GM12878 (cell line): Measurements from ENCODE around the gene SCAMP4. TPM values are rescaled to one million over a fixed set of nuclear protein-coding genes. Genes with fewer than 3 reads are reported as not detected.

Source experiments
- ATAC-seq: fragments of 200-7000 bp; cut with Tn5 transposase; 3 replicates; pipeline ENCODE4 v1.9.1; 2020; ENCODE audit warnings: mild to moderate bottlenecking, moderate library complexity
- BruUV-seq: library from RNA; stranded (reverse); fragments of 400-500 nt; replicated peaks from 2 replicates; lab custom pipeline; 2021; lab: Mats Ljungman, UMichigan
- CTCF ChIA-PET: fragments of 300-600 bp; sonication (Branson Sonifier 250); formaldehyde crosslinking; extraction: SDS; loops from one replicate; lab custom pipeline; 2021; ENCODE audit warnings: inconsistent platforms; lab: Yijun Ruan, JAX
- POLR2A ChIA-PET: fragments of 350-600 bp; formaldehyde crosslinking; extraction: SDS; loops from one replicate; lab custom pipeline; 2021; ENCODE audit warnings: inconsistent platforms; lab: Charles Lee
- RAD21 ChIA-PET: fragments of 300-600 bp; sonication (Branson Sonifier 250); formaldehyde crosslinking; loops from one replicate; lab custom pipeline; 2023; ENCODE audit warnings: antibody characterized with exemption; ENCODE audit not compliant: unreplicated experiment; lab: Charles Lee
- SMC1A ChIA-PET: fragments of 300-600 bp; sonication (Branson Sonifier 250); formaldehyde crosslinking; loops from one replicate; lab custom pipeline; 2023; ENCODE audit not compliant: unreplicated experiment, uncharacterized antibody; lab: Charles Lee
- DNase-seq: peaks from one replicate; pipeline ENCODE4 v3.0.0-alpha.2; 2011; ENCODE audit warnings: low read depth, low spot score
- FAIRE-seq: peaks from 3 replicates; lab custom pipeline; 2011; peaks lifted over from hg19 to GRCh38; lab: Jason Lieb, UNC
- H2AFZ ChIP-seq: 2 replicates; pipeline ENCODE4 v1.6.0; 2011; ENCODE audit warnings: low read depth, low read length, control low read depth; ENCODE audit not compliant: control insufficient read depth
- H3K27ac ChIP-seq: 2 replicates; pipeline ENCODE4 v1.5.1; 2011; ENCODE audit warnings: control low read depth; ENCODE audit not compliant: control insufficient read depth, insufficient read depth
- H3K27me3 ChIP-seq, 2 experiments: replicated peaks in 1 of 2; 2 replicates each; pipeline versions ENCODE4 v1.6.0 to v1.6.1; 2011; ENCODE audit warnings: low read length in 1 of 2; ENCODE audit not compliant: control insufficient read depth in 2 of 2, insufficient read depth in 2 of 2
- H3K36me3 ChIP-seq, 2 experiments: 2 replicates each; pipeline ENCODE4 v1.5.1; 2011; ENCODE audit warnings: low read length in 1 of 2; ENCODE audit not compliant: control insufficient read depth in 2 of 2, insufficient read depth in 2 of 2
- H3K4me1 ChIP-seq: 2 replicates; pipeline ENCODE4 v1.6.1; 2011; ENCODE audit warnings: mild to moderate bottlenecking, low read length, moderate library complexity, mixed read lengths; ENCODE audit not compliant: control insufficient read depth, insufficient read depth
- H3K4me2 ChIP-seq: 2 replicates; pipeline ENCODE4 v1.6.0; 2011; ENCODE audit warnings: control low read depth; ENCODE audit not compliant: control insufficient read depth, insufficient read depth
- H3K4me3 ChIP-seq: fragments of 200-600 bp; sonication (generic); 2 replicates; pipeline ENCODE4 v1.5.1; 2016
- H3K79me2 ChIP-seq: 2 replicates; pipeline ENCODE4 v1.6.0; 2011; ENCODE audit warnings: low read length; ENCODE audit not compliant: control insufficient read depth, insufficient read depth
- H3K9ac ChIP-seq: 2 replicates; pipeline ENCODE4 v1.8.0; 2011; ENCODE audit warnings: low read length, control low read depth, mixed read lengths; ENCODE audit not compliant: control insufficient read depth, insufficient read depth
- H3K9me3 ChIP-seq: replicated peaks from 3 replicates; pipeline ENCODE4 v1.5.1; 2011; ENCODE audit warnings: mild to moderate bottlenecking, low read length; ENCODE audit not compliant: control insufficient read depth, insufficient read depth
- H4K20me1 ChIP-seq: 2 replicates; pipeline ENCODE4 v1.6.0; 2011; ENCODE audit not compliant: control insufficient read depth, insufficient read depth
- BCLAF1 ChIP-seq: fragments of 450-650 bp; IDR thresholded peaks from 2 replicates; pipeline ENCODE4 v1.6.1; 2017; ENCODE audit warnings: antibody characterized with exemption, mild to moderate bottlenecking, moderate library complexity
- CTCF ChIP-seq, 3 experiments: IDR thresholded peaks in 2 of 3; conservative IDR thresholded peaks in 1 of 3; 2 replicates each; pipeline ENCODE4 v1.5.1; 2011; ENCODE audit warnings: low read depth in 3 of 3, low read length in 3 of 3, mild to moderate bottlenecking in 3 of 3, control low read depth in 2 of 3, moderate library complexity in 2 of 3, inconsistent platforms in 1 of 3, mixed read lengths in 1 of 3; ENCODE audit not compliant: control insufficient read depth in 2 of 3, insufficient read depth in 1 of 3; ENCODE audit errors: extremely low read depth in 1 of 3
- EED ChIP-seq: sonication (generic); IDR thresholded peaks from 2 replicates; pipeline ENCODE4 v1.6.1; 2016; ENCODE audit warnings: antibody characterized with exemption, low read depth
- GATAD2B ChIP-seq: fragments of 450-650 bp; conservative IDR thresholded peaks from 2 replicates; pipeline ENCODE4 v1.6.1; 2017; ENCODE audit warnings: low read depth, mild to moderate bottlenecking, moderate library complexity
- MTA2 ChIP-seq: fragments of 450-650 bp; IDR thresholded peaks from 2 replicates; pipeline ENCODE4 v1.6.1; 2016; ENCODE audit warnings: low read depth, mild to moderate bottlenecking, moderate library complexity
- NBN ChIP-seq: fragments of 450-650 bp; IDR thresholded peaks from 2 replicates; pipeline ENCODE4 v1.6.1; 2016
- PBX3 ChIP-seq: IDR thresholded peaks from 2 replicates; pipeline ENCODE4 v1.6.1; 2011; ENCODE audit warnings: mild to moderate bottlenecking, low read depth, low read length, moderate library complexity; ENCODE audit not compliant: insufficient replicate concordance
- RELB ChIP-seq: fragments of 450-650 bp; IDR thresholded peaks from 2 replicates; pipeline ENCODE4 v1.6.1; 2017; ENCODE audit warnings: low read depth, mild to moderate bottlenecking, moderate library complexity
- SP1 ChIP-seq: IDR thresholded peaks from one replicate; pipeline ENCODE4 v1.6.1; 2011; ENCODE audit warnings: low read depth, low read length
- TCF12 ChIP-seq: IDR thresholded peaks from 2 replicates; pipeline ENCODE4 v1.6.1; 2011; ENCODE audit warnings: low read depth, mild to moderate bottlenecking, low read length
- USF2 ChIP-seq: IDR thresholded peaks from 2 replicates; pipeline ENCODE4 v1.6.1; 2011; ENCODE audit warnings: low read depth, low read length, improper control_type of control experiment, borderline replicate concordance
- ZNF207 ChIP-seq: fragments of 450-650 bp; IDR thresholded peaks from 2 replicates; pipeline ENCODE4 v1.6.1; 2014; ENCODE audit warnings: antibody characterized with exemption, mild to moderate bottlenecking, borderline replicate concordance
- ZNF274 ChIP-seq: IDR thresholded peaks from one replicate; pipeline ENCODE4 v1.8.0; 2011; ENCODE audit not compliant: insufficient read length, insufficient read depth
- WGBS: methylation state at CpG from one replicate; pipeline ENCODE4 v1.1.6; 2016; ENCODE audit warnings: low lambda C conversion rate; ENCODE audit not compliant: insufficient replicate concordance, insufficient coverage; ENCODE audit errors: missing lambda C conversion rate; 5-methylcytosine and 5-hydroxymethylcytosine counted together
- in situ Hi-C: fragments of 300-500 bp; cut with MboI; formaldehyde crosslinking; loops from 9 replicates; pipeline ENCODE4 v1.14.3; 2018; ENCODE audit warnings: mixed read lengths
- intact Hi-C: fragments of 100-400 bp; cut with micrococcal nuclease; formaldehyde crosslinking; loops from one replicate; pipeline ENCODE4 v1.14.2; 2022; ENCODE audit not compliant: unreplicated experiment
- polyA plus RNA-seq, 11 experiments: library from polyadenylated mRNA; depleted of rRNA in 4 of 11; unstranded in 6 of 11; stranded (reverse) in 5 of 11; fragments of >200 nt; fragmentation: Nextera tagmentation in 4 of 11; fragmentation: Illumina TruSeq in 1 of 11; extraction: Ambion mirVana in 4 of 11; extraction: Trizol in 1 of 11; gene quantifications; 1 replicate in 1 of 11; 2 replicates in 10 of 11; pipeline versions ENCODE4 v1.2.1 to v1.2.3, GENCODE V29; 2011 to 2016; ENCODE audit warnings: inconsistent platforms in 2 of 11, missing spikeins in 2 of 11, low read depth in 1 of 11
- total RNA-seq, 4 experiments: library from RNA; depleted of rRNA in 3 of 4; stranded (reverse); fragments of >200 nt in 3 of 4; fragmentation: Illumina TruSeq in 1 of 4; extraction: Trizol in 1 of 4; gene quantifications; 2 replicates each; pipeline versions ENCODE4 v1.2.1 to v1.2.3, GENCODE V29; 2013 to 2021

The SCAMP4 gene
- total and polyA plus RNA-seq, 10 of the 15 experiments (the other 5 are each of a cell fraction or from before 2014, with no cell fraction given): 0.63 to 34.7 (median 12.8) TPM

GRCh38 chr19:1901940-1902404, 3.2 kb upstream of the SCAMP4 start (continued):
- no peak for TF ChIP-seq MTA2

GRCh38 chr19:1902923-1903322, 2.3 kb upstream of the SCAMP4 start:
- RAD21 ChIA-PET: interaction anchor here (0.7 to 2.5 kb wide), 3 partner anchors 27 to 622 kb away, joined by 5 to 9 read pairs (median 6); no protein-coding TSS in a partner anchor
- ATAC-seq (no peak), FAIRE-seq (no peak), DNase-seq (no peak)
- Histone ChIP-seq H3K79me2 (peaks cover 19% of the 10 kb centered on the region), H3K9me3 (no peaks in the 10 kb centered on the region), H3K27ac (peak overlapping the region; percentile 96; the same call in 1 of the 2 replicates), H2AFZ (no peak overlapping the region), H3K27me3 (no peaks in the 10 kb centered on the region), H3K4me1 (peaks cover 27% of the 10 kb centered on the region), H4K20me1 (no peaks in the 10 kb centered on the region), H3K4me3 (peak overlapping the region; percentile 41; the same call in 1 of the 2 replicates), H3K9ac (no peak overlapping the region), H3K4me2 (peak overlapping the region; percentile 15; the same call in 1 of the 2 replicates), H3K36me3 (no peaks in the 10 kb centered on the region)
- no TSS peak for BruUV-seq
- POLR2A ChIA-PET: interaction anchor here (0.6 to 2.0 kb wide), 8 partner anchors 11 to 1358 kb away, joined by 3 to 9 read pairs (median 6); no protein-coding TSS in a partner anchor
- in situ Hi-C loops (no loop called here), intact Hi-C loops (loop anchor here (10.0 kb wide), 1 partner anchor 192 kb away; the partner anchor contains the start of genes IZUMO4 and MOB3A)
- CTCF ChIA-PET: interaction anchor here (0.6 to 3.0 kb wide), 5 partner anchors 12 to 40 kb away, joined by 3 to 10 read pairs (median 5); no protein-coding TSS in a partner anchor
- SMC1A ChIA-PET: no interaction called here
- 72% methylated on average over 6 of the region's 6 CpGs for WGBS
- TF ChIP-seq TCF12 (no peak), ZNF274 (no peak), NBN (no peak), BCLAF1 (no peak), SP1 (no peak), USF2 (no peak), GATAD2B (no peak), EED (no peak), CTCF (IDR thresholded peaks at IDR 0.05 in 2 of 3, conservative IDR thresholded peaks at IDR 0.05 in 1 of 3; ENCODE audit: control insufficient read depth in 2 of 3, extremely low read depth in 1 of 3, insufficient read depth in 1 of 3, low read depth in 3 of 3, low read length in 3 of 3) (no peak), RELB (no peak), ZNF207 (no peak), PBX3 (no peak)
